ENCODE results near the gene S100A13.
"Not testable (repeated sequence)": the region's sequence is repeated elsewhere in the genome, so short reads cannot be mapped to it uniquely, and the experiment has no call there.

Gene S100A13

GRCh38 chr1:153648000-153648643 lies 20.8 kb upstream of the S100A13 start:
- no peak for DNase-seq (ENCODE audit: low read depth)

DNA sequence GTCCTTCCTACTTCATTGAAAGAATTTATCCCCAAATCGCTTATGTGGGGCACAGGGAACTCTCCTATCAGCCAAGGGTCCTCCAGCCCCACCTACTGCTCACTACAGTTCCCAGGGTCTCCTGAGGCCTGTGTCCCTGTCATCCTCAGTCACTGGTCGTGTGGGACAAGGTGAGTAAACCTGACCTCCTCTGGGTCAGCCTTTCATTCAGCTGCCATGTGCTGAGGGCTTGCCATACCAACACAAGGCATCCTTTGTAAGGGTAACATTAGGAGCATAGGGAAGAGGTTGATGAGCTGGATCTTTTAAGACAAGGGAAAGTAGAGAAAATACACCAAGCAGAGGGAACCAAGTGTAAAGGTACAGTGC lies 20.0 kb upstream of the S100A13 start:
- no peak for DNase-seq (ENCODE audit: low read depth)

DNA sequence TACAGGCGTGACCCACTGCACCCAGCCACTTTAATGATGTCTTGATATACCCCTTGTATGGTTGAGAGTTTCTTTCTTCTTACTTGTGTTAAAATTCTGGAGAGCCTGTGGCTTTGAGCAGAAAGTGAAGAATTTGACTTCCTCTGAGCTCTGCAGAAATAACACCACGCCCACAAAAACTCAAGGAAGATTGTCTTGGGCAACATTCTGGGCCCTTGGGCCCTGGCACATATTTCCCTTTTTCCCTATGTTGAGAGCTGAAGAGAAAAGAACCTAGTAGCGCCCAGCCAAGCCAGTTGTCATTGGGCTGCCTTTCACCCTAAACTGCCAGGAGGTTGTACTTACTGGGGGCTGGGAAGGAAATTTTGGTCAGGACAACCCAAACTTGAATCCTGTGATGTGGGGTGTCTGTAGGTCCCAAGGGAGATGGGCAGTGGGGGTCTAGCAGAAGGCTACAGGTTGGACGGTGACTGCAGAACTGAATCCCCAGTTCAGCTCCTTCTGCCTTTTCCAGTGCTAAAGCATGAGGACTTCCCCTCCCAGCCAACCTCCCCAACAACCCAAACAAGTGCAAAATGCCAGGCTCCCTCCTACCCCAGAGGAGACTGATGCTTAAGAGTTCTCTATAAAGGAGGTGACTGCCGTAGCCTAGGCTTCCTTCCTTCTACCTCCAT lies 19.5 kb upstream of the S100A13 start:
- no peak for DNase-seq (ENCODE audit: low read depth)

DNA sequence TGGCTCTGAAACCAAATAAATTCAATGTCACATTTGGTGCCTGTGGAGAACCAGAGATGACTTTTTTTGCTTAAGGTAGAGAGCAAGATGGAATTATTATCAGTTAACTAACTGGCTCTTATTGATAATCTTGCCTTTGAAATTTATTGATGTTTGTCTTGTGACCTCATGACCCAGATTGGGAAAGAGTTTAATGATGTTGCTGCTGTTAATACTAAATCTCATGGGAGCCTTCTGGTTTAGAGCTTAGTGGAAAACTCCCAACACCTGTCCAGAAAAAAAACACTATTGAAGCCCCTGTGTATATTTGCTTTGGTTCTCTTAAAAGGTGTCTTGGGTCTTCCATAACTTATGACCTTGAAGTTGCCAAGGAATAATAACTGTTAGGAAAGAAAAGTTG lies 16.5 kb upstream of the S100A13 start:
- DNase-seq (ENCODE audit: low read depth): no peak

- no peak for DNase-seq (ENCODE audit: low read depth)
Measured at GRCh38 chr1:153643100-153643499, 15.8 kb upstream of the S100A13 start.

GRCh38 chr1:153642161-153642560 lies 14.9 kb upstream of the S100A13 start:
- no peak for DNase-seq (ENCODE audit: low read depth)

DNA sequence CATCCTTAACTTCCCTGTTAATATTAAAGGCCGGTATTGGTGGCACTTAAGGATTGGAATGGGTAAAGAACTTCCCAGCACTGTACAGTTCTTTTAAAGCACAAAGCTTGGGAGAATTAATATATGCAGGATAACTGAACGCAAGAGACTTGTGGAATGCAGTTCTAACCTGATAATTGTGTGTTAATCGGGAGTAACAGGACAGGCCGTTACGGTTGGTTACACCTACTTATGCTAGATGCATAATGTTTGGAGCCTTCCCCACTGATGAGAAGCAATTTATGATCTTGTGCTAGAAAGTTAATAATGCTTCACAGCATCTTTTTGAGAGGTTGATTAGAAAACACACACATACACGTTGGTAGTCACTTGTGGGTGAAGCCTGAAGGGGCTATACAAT lies 13.6 kb upstream of the S100A13 start:
- no peak for DNase-seq (ENCODE audit: low read depth)

DNA sequence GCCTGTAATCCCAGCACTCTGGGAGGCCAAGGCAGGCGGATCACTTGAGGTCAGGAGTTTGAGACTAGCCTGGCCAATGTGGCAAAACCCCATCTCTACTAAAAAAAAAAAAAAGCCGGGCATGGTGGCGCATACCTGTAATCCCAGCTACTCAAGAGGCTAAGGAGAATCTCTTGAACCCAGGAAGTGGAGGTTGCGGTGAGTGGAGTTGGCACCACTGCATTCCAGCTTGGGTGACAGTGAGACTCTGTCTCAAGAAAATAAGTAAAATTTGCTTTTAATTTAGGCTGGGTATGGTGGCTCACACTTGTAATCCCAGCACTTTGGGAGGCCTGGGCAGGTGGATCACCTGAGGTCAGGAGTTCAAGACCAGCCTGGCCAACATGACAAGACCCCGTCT lies 12.9 kb upstream of the S100A13 start:
- not testable (repeated sequence) for DNase-seq (ENCODE audit: low read depth)

DNA sequence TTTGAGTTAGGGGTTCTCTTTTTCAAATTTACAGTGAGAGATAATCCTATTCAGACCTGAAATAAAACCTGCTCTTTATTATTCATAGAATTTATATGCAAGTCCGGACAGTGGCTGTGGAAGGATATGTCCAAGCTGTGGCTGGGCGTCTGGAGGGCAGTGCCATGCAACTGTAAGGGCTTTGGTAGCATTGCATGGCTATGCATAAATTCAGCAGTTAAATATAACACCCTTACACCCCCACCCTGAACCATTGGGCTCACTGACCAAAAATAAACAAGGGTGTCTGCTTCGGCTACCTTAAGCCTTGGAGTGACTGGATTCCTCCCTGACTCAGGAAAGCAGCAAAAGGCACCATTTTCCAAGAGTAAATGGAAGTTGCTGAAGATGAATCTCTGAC lies 12.0 kb upstream of the S100A13 start:
- DNase-seq (ENCODE audit: low read depth): no peak

DNA sequence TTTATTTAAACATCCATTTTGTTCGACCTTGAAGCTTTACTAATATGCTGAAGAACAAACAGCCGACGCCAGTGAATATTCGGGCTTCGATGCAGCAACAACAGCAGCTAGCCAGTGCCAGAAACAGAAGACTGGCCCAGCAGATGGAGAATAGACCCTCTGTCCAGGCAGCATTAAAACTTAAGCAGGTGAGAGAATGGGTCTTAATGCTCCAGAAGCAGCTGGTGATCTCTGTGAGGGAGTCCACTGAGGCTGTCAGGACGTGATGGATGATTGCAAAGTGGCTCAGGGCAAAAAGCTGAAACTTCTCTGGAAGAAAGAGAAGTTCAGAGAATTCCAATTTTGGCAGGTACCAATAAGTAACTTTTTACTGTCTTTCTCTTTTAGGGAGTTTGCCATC lies 11.0 kb upstream of the S100A13 start:
- no peak for DNase-seq (ENCODE audit: low read depth)

DNA sequence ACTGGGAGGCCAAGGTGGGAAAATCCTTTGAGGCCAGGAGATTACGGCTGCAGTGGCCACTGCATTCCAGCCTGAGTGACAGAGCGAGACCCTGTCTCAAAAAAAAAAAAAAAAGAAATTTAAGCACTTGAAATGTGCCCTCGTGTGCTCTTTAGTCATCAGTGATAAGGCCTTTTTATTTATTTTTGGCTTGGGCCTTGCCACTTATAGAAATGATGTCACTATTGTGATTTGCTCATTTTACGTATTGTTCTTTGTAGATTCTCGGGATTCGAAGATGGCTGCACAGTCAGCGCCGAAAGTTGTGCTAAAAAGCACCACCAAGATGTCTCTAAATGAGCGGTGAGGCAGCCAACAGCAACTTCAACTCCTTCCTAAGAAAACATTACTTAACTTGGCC lies 9.0 kb upstream of the S100A13 start:
- no peak for DNase-seq (ENCODE audit: low read depth)

DNA sequence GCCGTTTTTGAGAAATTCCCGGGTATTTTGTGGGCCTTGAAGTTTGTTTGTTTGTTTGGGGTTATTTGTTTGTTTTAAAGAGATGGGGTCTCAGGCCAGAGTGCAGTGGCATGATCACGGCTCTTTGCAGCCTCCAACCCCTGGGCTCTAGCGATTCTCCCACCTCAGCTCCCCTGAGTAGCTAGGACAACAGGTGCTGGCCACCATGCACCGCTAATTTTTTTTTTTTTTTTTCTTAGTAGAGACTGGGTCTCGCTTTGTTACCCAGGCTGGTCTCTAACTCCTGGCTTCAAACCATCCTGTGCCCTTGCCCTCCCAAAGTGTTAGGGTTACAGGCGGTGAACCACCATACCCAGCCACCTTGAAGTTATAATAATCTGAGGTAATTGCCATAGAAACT lies 8.6 kb upstream of the S100A13 start:
- no peak for DNase-seq (ENCODE audit: low read depth)

- DNase-seq (ENCODE audit: low read depth): peak; percentile 98
Measured at GRCh38 chr1:153633754-153634665, 6.7 kb upstream of the S100A13 start, which contains the start of gene CHTOP. Gene CHTOP, plus strand, starts transcription at chr1:153634066. Its CDS starts 2,523 bp downstream, at chr1:153636589.

DNA sequence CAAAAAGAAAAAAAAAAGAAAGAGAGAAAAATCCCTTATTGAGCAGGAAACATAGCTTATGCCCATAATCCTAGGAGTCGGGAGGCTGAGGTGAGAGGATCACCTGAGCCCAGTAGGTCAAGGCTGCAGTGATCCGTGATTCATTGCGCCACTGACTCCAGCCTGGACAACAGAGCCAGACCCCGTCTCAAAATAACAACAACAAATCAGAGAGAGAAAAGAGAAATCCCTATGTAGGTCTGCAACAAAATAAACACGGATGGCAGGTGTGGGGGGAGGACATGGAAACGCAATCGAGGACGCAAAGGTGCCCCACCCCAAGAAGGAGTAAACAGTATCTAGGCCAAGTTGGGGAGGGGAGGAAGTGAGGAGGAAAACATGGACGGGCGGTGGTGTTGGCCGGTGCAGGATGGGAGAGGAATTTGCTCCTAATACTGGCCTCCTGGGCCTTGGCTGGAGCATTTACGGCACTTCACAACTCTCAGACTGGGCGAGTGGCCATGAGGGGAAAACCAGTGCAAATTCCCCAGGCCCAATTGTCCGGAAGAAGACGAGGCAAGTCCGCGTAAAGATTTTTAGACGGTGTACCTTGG lies 6.0 kb upstream of the S100A13 start:
- no peak for DNase-seq (ENCODE audit: low read depth)

DNA sequence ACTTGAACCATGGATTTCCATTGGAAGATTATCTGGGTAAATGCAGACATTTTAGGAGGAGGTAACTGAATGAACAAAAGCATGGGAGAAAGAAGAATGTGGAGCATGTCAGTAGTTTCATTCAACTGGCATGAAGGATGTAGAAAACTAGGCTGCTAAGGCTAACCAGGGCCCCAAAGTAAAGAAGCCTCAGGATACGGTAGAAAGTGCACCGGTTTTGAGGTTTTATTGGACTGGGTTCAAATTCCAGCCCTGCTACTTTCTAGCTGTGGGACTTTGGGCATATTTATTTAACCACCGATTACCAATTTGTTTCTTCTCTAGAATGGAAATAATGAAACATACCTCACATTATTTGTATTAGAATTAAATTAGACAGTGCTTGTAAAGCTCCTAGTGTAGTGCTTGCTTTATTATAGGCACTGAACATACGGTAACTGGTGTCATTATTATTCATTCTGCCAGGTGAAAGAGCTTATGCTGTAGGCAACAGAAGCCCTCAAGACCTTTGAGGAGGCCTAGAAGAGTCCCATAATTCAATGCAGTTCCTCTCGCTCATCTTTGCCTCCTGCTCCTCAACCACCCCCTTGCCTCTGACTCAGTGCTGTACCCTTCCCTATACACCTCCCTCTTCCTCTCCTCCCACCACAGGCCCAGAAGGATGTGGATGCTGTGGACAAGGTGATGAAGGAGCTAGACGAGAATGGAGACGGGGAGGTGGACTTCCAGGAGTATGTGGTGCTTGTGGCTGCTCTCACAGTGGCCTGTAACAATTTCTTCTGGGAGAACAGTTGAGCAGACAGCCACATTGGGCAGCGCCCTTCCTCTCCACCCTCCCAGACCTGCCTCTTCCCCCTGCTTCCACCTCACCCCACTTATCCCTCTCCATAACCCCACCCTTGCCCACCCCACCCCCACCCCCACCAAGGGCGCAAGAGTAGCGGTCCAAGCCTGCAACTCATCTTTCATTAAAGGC lies 4.0 kb upstream of the S100A13 start:
- no peak for DNase-seq (ENCODE audit: low read depth)

- no peak for DNase-seq (ENCODE audit: low read depth)
Measured at GRCh38 chr1:153630384-153630783, 3.1 kb upstream of the S100A13 start.

DNA sequence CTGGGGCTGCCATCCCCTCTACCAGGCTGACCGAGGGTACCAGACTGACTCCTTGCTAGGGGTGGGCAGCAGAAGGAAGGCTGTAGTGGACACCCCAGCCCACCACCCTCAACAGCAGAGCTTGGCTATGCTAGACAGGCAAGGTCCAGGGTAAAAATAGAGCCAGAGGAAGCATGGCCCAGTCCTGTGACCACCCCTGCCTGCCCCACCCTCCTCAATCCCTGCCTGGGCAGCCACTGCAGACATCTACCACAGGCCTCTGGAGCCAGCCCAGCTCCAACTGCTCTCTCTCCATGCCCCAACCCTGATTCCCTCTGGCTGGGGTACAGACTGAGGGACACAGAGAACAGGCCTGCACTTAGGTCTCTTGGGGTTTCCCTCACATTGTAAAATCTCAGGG lies 2.7 kb upstream of the S100A13 start:
- no peak for DNase-seq (ENCODE audit: low read depth)

- DNase-seq (ENCODE audit: low read depth): no peak
Measured at GRCh38 chr1:153629343-153629665, 2.0 kb upstream of the S100A13 start.

DNA sequence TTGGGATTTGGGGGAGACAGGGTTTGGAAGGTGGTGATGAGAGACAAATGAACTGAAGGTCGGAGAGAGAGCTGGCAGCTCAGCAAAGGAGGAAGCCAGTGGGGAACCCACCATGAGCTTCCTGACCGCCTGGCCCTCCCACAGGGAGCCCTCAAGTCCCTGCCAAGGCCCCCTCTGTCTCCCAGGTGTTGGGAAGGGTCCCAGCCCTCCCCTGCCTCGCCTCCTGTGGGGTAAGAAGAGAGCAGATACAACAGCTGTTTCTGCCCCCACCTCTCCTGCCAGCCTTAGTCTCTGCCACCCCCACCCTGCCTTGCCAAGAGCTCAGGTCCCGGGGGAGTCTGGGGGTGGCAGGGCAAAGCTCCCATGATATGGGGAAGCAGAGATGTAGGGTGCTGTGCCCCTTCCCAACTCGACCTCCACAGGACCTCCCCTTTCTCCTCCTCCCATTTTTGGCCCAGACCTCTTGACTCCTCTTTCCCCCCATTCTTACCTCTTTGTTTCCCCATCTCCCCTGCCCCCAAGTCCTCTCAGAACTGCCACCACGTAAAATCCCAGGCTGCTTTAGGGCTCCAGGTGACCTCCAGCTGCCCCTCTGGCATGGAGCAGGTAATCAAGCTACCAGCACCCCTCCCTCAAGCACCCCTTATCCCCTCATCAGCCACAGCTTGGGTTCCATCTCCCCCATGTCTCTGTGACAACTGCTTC lies 1.5 kb upstream of the S100A13 start:
- DNase-seq (ENCODE audit: low read depth): no peak

GRCh38 chr1:153627715-153628626 lies 666 bp upstream of the S100A13 start, which contains the start of gene S100A1:
Gene S100A1, plus strand, starts transcription at chr1:153628434. Its CDS starts 2,088 bp downstream, at chr1:153630522.
- no peak for DNase-seq (ENCODE audit: low read depth)
